T-helper 22 cell (primary cell): ENCODE results near the gene SHROOM2.

Experiments used
- DNase-seq: peaks from one replicate; pipeline ENCODE4 v3.0.0-alpha.2; 2020; ENCODE audit warnings: low read depth

Gene SHROOM2

GRCh38 chrX:9865804-9866472 lies 79.7 kb downstream of the SHROOM2 start:
- DNase-seq, result no peak

DNA sequence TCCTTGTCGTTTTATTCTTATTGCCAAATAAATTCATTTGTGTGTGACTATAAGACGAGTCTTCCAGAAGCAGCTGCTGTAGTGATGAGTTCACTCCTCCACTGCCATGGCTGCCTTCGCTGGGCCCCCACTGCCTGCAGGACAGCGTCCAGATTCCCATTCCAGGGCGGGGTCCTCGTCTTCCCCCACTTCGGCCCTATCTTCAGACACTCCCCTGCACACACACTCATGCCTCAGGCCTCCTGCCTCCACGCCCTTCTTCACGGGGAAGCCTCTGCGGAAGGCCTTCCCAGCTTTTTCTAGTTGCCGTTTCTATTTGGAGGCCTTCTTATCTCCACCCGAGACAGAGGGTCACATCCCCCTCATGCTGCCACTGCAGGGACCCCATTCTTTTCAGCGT lies 80.4 kb downstream of the SHROOM2 start:
- DNase-seq, result no peak

DNA sequence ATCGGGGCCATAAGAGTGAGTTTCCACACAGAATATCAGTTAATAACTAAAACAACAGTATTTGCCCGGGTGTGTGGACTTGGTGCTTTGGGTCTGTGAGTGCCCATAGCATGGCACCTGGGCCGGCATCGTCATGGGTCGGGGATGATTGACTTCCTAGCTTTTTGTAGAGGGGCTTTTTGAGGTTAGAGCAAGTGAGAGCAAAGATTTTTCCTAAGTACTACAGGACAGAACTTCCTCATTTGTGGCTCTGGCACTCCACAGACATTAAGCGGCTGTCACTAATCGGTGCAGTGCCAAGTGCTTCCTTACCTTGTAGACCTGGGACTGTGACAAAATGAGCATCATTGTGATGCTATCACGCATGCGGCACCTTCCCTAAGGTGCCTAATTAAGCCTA lies 81.0 kb downstream of the SHROOM2 start:
- DNase-seq, result no peak

DNA sequence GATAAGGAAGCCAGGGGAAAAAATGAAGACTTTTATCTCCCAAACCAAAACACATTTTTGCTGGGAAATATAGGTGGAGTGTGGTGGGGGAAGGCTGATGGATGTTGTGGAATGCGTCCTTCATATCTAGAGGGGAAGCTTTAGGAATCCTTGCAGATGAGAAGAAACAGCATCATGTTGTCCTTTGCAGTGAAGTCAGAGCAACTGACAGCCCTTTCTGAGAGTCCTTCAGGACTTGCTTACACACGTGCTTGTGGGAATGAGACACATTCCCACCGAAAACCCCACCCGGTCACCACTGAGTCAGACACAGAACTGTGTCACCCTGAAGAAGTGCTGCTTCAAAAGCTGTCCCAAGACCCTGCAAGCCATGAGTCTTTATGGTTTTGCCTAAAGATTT lies 81.5 kb downstream of the SHROOM2 start:
- DNase-seq, result no peak

GRCh38 chrX:9871701-9872268 lies 85.6 kb downstream of the SHROOM2 start:
- no peak for DNase-seq

DNA sequence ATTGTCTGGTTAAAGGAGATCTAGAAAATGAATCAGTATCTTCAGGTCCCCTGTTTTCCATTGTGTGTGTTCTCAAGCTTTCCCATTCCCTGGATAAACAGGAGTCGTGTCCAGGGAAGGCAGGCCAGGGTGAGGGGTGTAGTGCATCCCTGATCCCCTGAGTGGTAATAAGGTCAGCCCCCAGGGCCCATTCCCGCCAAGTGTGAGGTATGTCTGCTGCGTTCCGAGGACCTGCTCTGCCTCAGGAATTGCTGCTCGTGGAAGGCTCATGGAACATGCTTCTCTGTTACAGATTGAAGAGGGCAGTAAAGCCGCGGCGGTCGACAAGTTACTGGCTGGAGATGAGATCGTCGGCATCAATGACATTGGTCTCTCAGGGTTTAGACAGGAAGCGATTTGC lies 87.1 kb downstream of the SHROOM2 start:
- no peak for DNase-seq

DNA sequence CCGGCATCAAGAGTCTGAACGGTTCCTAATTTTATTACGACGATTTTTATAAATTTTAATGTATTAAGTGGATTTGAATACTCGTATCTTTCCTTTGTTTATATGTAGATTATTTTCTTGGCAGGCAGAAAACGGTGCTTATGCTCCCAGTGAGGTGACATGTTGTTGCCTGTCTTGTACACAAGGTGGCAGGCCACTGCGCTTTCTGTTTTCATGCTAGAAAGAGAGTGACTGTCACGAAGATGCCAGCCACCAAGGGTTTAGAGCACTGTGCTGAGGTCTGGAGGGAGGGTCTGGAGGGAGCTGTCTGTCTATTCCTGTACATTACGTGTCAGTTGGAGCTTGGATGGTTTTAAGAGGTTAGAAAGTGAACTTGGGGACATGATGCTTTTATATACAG lies 87.7 kb downstream of the SHROOM2 start:
- DNase-seq, result no peak

- DNase-seq, result no peak
These were observed 88.3 kb downstream of the SHROOM2 start for GRCh38 chrX:9874483-9874882.

DNA sequence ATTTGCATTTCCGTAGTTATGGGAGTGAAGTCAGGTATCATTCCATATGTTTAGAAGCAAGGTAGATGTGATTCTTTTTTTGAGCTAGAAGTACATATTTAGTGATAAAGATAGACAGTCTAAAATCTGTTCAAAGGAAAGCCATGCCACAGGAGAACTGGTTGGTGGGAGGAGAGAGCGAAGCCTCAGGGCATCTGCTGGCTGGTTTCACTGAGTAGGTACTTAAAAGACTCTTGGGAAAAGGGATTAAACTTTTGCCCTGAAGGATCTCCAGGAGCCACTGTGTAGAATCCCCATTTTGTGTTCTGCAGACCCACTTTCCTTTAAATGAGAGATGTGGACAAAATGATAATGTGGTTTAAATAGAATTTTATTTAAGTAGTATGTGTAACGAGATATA lies 89.6 kb downstream of the SHROOM2 start:
- DNase-seq, result no peak

DNA sequence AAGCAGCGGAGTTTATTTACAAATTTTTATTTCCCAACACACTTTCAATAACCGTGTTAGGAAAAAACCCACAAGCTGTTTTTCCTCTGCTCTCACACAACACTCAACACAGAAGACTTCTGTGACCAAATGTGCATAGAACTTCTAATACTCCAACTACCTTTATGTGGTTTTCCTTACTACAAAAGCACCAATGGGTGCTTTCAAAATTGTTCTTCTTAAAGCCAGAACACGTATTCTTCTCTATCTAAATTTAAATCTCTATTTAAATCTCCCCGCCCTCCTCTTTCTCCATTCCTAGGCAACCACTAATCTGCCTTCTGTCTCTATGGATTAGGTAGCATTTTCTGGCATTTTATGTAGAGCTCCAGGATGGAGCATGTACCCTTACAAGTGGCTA lies 90.0 kb downstream of the SHROOM2 start:
- DNase-seq, result no peak

DNA sequence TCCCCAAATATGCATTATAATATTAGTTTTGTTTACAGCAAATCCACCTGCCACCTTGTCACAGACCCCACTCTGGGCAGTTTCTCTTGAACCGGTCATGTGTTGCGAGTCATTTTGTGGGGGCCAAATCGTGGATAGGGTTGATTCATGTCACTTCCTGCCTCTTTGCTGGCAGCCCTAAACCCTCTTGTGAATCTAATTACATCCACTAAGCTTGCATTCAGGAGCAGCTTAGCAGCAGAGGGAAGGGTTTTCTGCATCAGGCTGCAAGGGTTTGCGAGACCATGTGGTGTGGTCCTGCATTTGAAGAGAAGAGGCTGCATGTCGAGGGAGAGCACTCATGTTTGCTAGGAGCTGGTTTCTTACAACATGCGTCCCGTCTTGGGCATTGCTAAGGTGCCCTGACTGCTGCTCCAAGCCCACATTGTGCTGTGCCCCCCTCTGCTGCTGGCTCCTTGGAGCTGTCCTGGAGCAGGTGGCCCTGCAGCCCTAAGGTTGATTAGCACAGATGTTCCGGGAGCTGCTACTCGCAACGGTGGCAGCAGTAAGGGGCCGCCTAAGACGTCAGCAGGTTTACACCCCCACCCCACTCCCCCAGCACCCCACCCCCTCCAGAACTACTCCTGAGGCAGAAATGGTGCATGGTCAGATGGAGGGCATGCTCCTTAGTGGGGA lies 92.1 kb downstream of the SHROOM2 start:
- no peak for DNase-seq

GRCh38 chrX:9880237-9880636 lies 94.0 kb downstream of the SHROOM2 start:
- no peak for DNase-seq

GRCh38 chrX:9880870-9881269 lies 94.6 kb downstream of the SHROOM2 start:
- no peak for DNase-seq

DNA sequence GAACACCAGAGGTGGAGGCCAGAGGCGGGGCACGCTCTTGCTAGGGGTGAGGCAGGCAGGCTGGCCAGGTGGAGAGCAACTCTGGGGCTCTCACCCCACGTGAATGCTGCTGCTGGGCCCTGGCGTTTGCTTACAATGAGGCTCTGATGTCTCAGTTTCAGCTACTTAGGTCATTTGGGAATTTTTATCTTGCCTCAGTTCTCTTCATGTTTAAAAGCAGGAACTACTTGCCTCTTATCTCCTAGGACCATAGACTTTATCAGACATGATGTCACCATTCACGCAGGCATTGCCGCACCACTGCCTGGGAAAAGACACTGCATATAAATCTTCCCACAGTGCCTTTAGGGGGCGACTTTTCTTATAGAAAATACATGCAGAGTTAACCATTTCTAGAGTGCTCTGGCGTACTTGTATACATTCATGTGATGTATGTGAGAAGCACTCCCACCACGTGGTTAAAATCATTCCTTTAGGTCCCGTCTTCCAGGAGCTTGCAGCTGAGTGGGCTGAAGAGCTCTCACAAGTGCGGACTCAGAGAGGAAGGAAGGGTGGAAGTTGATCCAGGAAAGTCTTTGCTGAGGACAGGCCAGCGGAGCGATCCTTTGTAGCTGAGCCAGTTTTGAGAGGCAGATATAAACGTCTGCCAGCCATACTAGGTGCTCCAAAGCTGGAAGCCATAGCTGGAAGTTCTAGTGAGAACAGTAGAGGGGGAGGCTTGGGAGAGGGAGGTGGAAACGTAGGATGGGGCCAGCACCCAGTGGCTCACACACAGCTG lies 96.6 kb downstream of the SHROOM2 start:
- no peak for DNase-seq

DNA sequence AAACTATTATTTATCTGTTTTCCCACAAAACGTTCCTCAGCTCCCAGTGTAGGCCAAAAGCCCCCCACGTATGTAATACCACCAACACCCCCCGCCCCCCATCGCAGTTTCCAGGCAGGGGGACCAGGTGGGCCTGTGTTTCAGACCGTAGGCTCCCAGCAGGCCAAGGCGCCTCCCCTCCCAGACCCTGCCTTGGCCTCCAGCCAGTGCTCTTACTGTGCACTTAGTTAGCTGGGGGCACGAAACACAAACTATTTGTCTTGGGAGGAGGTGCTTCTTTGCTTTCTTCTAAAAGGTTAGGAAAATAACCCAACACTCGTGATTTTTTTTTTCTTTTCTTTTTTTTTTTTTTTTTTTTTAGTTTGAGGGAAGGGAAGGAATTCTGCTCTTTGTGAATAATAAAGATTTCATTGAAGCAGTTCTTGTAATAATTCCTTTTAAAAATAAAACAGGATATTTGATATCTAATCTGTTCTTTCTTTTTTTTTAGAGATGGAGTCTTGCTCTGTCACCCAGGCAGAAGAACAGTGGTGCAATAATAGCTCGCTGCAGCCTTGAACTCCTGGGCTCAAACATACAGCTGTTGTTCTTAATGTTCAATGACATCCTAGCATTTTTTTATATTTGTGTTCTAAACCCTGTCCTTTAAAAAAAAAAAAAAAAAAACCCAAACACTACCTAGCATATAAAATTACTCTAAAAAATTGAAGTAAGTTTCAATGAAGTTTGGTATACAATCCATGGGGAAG lies 98.0 kb downstream of the SHROOM2 start:
- no peak for DNase-seq

GRCh38 chrX:9885150-9885549 lies 98.9 kb downstream of the SHROOM2 start:
- DNase-seq, result no peak

DNA sequence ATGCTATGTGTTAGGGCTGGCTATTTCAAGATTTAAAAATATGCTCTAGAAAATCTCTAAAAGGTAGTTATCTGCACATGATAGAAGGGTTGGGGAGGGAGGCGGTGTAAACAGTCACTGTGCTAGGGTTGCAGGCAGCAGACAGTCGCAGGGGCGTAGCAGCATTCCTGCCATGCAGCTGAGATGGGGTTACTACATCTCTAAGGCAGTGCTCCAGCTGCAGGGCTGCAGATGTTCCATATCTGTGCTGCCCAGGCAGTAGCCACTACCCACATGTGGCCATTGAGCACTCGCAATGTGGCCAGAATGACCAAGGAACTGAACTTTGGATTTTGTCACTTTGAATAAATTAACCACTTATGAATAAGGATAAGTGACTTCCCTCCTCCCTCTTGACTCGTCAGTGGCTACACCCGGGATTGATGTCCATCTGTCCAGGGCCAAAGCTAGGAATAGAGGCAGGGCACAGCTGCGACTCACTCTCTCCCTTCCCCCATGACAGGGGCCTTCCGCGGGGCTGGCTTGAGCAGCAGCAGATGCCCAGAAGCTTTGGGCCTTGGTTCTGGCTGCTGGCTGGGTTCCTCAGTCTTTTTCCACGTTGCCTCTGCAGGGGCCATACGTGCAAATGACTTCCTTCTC lies 101.5 kb downstream of the SHROOM2 start:
- DNase-seq, result no peak

GRCh38 chrX:9888953-9889470 lies 102.8 kb downstream of the SHROOM2 start:
- DNase-seq, result no peak

- no peak for DNase-seq
These were observed 104.5 kb downstream of the SHROOM2 start for GRCh38 chrX:9890681-9891091.

DNA sequence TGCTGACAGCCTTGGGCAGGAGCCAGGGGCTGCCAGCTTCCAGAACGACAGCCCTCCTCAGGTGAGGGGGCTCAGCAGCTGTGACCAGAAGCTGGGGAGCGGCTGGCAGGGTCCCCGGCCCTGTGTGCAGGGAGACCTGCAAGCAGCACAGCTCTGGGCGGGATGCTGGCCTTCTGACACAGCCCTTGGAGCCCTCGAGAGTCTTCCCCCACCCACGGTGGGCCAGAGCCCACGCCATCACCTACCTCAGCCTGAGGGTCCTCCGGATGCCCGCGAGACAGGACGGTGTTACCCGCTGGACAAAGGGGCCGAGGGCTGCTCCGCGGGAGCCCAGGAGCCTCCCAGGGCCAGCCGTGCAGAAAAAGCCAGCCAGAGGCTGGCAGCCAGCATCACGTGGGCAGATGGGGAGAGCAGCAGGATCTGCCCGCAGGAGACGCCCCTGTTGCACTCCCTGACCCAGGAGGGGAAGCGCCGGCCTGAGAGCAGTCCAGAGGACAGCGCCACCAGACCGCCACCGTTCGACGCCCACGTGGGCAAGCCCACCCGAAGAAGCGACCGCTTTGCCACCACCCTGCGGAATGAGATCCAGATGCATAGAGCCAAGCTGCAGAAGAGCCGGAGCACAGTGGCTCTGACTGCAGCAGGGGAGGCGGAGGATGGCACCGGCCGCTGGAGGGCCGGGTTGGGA lies 109.1 kb downstream of the SHROOM2 start:
- DNase-seq, result no peak

- DNase-seq, result no peak
These were observed 111.5 kb downstream of the SHROOM2 start for GRCh38 chrX:9897761-9898161.
